Muscle layer of colon (tissue), 2 donors: ENCODE results near the gene SLA2.
"Not testable (repeated sequence)": the region's sequence is repeated elsewhere in the genome, so short reads cannot be mapped to it uniquely, and the experiment has no call there.

Experiments
- H3K27ac ChIP-seq: one replicate; pipeline ENCODE4 v1.7.0; 2013; ENCODE audit warnings: low read depth, mild to moderate bottlenecking, low read length, moderate library complexity
- H3K27me3 ChIP-seq, 2 donors: one replicate each; pipeline ENCODE4 v1.7.0; 2013; ENCODE audit warnings: low read length in 2 of 2, mild to moderate bottlenecking in 2 of 2; ENCODE audit not compliant: insufficient read depth in 2 of 2, control insufficient read depth in 1 of 2
- H3K36me3 ChIP-seq: one replicate; pipeline ENCODE4 v1.7.0; 2013; ENCODE audit warnings: mild to moderate bottlenecking, low read length; ENCODE audit not compliant: insufficient read depth
- H3K4me1 ChIP-seq: one replicate; pipeline ENCODE4 v1.7.0; 2013; ENCODE audit warnings: mild to moderate bottlenecking, low read length; ENCODE audit not compliant: insufficient read depth
- H3K4me3 ChIP-seq, 2 donors: one replicate each; pipeline ENCODE4 v1.7.0; 2013; ENCODE audit warnings: low read length in 2 of 2, low read depth in 1 of 2, mild to moderate bottlenecking in 1 of 2, moderate library complexity in 1 of 2
- H3K9ac ChIP-seq: one replicate; pipeline ENCODE4 v1.7.0; 2013; ENCODE audit warnings: low read length
- H3K9me3 ChIP-seq: one replicate; pipeline ENCODE4 v1.7.0; 2013; ENCODE audit warnings: mild to moderate bottlenecking, low read length
- donor health status: abdominal sarcoma.
- donor health status: Adenocarcinoma of cecum.

SLA2 gene, protein sequence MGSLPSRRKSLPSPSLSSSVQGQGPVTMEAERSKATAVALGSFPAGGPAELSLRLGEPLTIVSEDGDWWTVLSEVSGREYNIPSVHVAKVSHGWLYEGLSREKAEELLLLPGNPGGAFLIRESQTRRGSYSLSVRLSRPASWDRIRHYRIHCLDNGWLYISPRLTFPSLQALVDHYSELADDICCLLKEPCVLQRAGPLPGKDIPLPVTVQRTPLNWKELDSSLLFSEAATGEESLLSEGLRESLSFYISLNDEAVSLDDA

DNA sequence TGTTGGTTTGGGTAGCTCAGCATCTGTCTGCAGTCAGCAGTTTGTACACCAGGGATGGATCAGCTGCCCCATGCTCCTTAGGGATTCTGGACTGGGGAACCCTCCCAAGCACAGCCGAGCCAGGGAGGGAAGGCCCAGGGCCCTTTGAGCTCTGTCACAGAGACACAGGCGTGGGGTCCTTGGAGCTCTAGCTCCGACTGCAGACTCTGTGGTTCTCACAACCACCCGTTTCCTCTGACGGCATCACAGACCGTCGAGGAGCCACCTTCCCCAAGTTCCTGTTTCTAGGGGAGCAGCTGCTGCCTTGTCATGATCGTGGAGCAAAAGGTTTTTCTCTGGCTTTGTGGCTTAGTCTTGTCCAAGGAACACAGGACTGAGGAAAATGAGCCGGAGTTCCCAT is at the start of gene SLA2:
Gene SLA2, minus strand, starts transcription at position 199 of the 400 bp plus-strand sequence. CDS start 4,861 bp downstream, outside the sequence.
- no peaks in the 10 kb centered on the region for H3K9me3 ChIP-seq
- H3K27me3 ChIP-seq = no peaks in the 10 kb centered on the region
- H3K36me3 ChIP-seq = no peaks in the 10 kb centered on the region
- no peak within 1 kb of the TSS for H3K27ac ChIP-seq
- no peaks in the 10 kb centered on the region for H3K4me1 ChIP-seq
- no peak within 1 kb of the TSS for H3K4me3 ChIP-seq
- H3K9ac ChIP-seq = no peak within 1 kb of the TSS

DNA sequence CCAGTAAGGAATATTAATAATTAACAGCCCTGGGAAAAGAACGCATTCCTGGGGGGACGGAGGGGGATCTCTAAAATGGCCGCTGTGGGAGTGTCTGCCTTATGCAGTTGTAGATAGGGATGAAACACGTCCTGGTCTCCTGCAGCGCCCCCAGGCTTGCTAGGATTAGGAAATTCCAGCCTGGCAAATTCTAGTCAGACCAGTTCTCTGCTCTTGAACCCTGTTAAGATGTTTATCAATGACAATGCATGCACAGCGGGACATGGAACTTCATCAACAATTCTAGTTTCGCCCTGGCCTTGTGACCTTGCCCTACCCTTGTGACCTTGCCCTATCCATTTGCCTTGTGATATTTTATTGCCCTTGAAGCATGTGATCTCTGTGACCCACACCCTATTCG is 49.5 kb upstream of the SLA2 start:
- H3K4me3 ChIP-seq, H3K9ac ChIP-seq, H3K27me3 ChIP-seq, H3K4me1 ChIP-seq, H3K9me3 ChIP-seq, H3K36me3 ChIP-seq, H3K27ac ChIP-seq: not testable (repeated sequence)

DNA sequence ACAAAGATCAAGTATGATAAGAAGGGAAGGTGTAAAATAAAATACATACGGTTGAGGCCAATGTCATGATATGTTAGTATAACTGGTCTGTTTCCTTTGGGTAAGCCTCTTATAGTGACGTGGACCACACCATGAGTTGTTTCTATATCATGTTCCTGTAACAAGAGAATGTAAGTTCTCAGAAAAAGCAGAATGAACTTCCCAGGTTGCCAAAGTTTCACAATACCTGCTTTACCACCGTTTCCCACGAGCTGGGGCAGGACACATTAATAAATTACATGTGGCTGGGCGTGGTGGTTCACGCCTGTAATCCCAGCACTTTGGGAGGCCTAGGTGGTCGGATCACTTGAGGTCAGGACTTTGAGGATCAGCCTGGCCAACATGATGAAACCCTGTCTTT is 42.6 kb upstream of the SLA2 start:
- no peak overlapping the region for H3K9ac ChIP-seq
- no peaks in the 10 kb centered on the region for H3K9me3 ChIP-seq
- H3K4me3 ChIP-seq = no peak overlapping the region
- H3K27ac ChIP-seq = no peak overlapping the region
- peaks cover 12% of the 10 kb centered on the region for H3K36me3 ChIP-seq
- H3K27me3 ChIP-seq = no peaks in the 10 kb centered on the region
- no peaks in the 10 kb centered on the region for H3K4me1 ChIP-seq

DNA sequence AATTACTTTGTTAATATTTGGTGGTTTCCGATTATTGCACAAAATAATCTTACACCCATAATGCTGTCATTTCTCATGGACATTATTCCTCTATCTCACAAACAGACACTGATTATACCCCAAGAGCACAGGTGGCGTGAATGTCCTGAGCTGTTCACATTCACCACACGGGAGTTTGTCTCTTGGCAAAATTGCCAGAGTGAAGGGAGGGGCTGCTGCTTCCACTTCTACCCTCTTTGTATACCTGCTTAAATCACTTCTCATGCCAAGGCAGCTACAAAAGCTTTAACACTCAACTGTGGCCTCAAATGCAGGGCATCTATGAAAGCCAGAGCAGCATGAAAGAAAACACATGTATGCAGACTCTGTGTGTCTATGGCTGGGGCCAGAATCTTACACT is 41.9 kb upstream of the SLA2 start:
- Histone ChIP-seq H3K4me1 (no peaks in the 10 kb centered on the region), H3K27ac (no peak overlapping the region), H3K9me3 (no peaks in the 10 kb centered on the region), H3K36me3 (peaks cover 12% of the 10 kb centered on the region), H3K27me3 (no peaks in the 10 kb centered on the region), H3K4me3 (no peak overlapping the region), H3K9ac (no peak overlapping the region)

DNA sequence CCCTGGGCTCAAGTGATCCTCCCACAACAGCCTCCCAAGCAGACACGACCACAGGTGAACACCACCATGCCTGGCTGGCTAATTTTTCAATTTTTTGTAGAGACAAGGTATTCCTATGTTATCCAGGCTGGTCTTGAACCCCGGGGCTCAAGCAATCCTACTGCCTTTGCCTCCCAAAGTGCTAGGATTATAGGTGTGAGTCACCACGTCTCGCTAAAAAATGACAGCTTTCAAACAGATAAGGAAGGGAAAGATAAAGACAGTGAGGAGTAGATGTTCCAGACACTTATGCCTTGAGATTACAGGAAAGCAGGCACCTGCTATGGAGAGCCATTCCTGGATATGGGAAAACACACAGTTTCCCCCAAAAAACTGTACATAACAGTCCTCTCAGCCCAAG is 40.9 kb upstream of the SLA2 start:
- Histone ChIP-seq H3K9ac (no peak overlapping the region), H3K36me3 (peaks cover 12% of the 10 kb centered on the region), H3K4me3 (no peak overlapping the region), H3K27me3 (no peaks in the 10 kb centered on the region), H3K9me3 (no peaks in the 10 kb centered on the region), H3K27ac (no peak overlapping the region), H3K4me1 (no peaks in the 10 kb centered on the region)

DNA sequence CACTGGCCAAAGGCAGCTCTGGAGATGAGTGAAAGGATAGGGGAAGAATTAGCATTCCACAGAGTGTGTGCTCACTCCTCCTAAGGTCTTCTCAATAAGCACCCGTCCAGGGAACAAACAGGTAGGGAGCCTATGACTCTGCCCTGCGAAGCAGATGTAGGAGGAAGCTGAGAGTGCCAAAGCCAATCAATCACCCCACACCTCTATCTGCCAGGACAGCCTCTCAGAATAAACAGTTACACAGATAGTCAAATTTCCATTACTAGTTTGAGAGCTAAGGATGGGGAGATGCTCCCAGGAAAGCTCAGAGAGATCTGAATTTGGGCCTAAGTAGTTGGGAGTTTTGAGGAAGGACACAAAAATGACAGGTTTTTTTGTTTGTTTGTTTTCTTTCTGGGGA is 40.5 kb upstream of the SLA2 start:
- Histone ChIP-seq H3K9ac (no peak overlapping the region), H3K4me1 (no peaks in the 10 kb centered on the region), H3K9me3 (no peaks in the 10 kb centered on the region), H3K4me3 (no peak overlapping the region), H3K36me3 (peaks cover 12% of the 10 kb centered on the region), H3K27ac (no peak overlapping the region), H3K27me3 (no peaks in the 10 kb centered on the region)

DNA sequence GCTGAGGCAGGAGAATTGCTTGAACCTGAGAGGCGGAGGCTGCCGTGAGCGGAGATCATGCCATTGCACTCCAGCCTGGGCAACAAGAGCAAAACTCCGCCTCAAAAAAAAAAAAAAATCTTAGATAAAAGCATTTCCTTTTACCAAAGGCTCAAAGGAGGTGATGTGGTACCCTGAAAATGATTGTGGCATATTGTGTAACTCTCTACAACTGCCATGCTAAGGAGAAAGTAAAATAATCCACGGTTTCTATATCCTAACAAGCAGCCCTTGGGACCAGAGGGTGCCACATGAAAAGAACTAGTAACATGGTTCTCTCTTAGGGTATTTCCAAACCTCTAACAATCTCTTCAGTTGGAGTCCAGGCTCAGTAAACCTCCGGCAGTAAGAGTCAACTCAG is 38.8 kb upstream of the SLA2 start:
- peaks cover 12% of the 10 kb centered on the region for H3K36me3 ChIP-seq
- H3K9ac ChIP-seq = no peak overlapping the region
- H3K27ac ChIP-seq = no peak overlapping the region
- H3K9me3 ChIP-seq = no peaks in the 10 kb centered on the region
- no peak overlapping the region for H3K4me3 ChIP-seq
- H3K4me1 ChIP-seq = no peaks in the 10 kb centered on the region
- H3K27me3 ChIP-seq = no peaks in the 10 kb centered on the region

DNA sequence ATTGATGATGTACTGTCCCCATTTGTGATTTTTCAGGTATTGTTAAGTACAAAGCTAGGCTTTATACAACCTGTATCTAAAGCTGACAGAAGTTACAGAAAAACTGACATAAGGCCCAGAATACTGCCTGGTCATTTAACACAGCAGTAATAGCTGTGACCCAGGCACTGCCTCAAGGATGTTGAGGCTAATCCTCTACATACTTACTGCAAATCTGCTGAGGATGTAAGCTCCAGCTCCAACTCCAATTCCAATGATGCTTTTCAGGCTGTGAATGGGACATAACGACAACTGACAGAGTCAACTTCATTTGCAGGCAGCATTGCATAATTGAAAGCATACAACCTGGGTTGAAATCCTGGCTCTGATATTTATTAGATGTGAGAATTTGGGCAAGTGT is 36.3 kb upstream of the SLA2 start:
- no peak overlapping the region for H3K4me3 ChIP-seq
- H3K27ac ChIP-seq = no peak overlapping the region
- peaks cover 12% of the 10 kb centered on the region for H3K36me3 ChIP-seq
- no peaks in the 10 kb centered on the region for H3K9me3 ChIP-seq
- no peak overlapping the region for H3K9ac ChIP-seq
- no peaks in the 10 kb centered on the region for H3K4me1 ChIP-seq
- no peaks in the 10 kb centered on the region for H3K27me3 ChIP-seq

DNA sequence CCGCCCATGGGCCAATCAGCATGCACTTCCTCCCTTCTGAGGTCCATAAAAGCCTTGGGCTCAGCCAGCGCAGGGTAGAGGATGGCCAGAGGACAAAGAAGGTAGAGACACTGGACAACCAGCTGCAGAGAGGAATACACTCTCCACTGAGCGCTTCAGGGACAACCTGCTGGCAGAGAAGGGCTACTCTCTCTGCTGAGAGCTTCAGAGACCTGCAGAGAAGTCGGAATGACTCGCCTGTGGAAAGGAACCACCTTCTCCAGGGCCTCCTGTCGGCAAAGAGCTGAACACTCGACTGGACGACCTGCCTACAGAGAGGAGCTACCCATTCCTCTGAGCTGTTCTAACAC is 31.4 kb upstream of the SLA2 start:
- no peak overlapping the region for H3K9ac ChIP-seq
- H3K4me3 ChIP-seq = no peak overlapping the region
- H3K27ac ChIP-seq = no peak overlapping the region
- H3K27me3 ChIP-seq = no peaks in the 10 kb centered on the region
- peaks cover 10% of the 10 kb centered on the region for H3K36me3 ChIP-seq
- no peaks in the 10 kb centered on the region for H3K4me1 ChIP-seq
- no peaks in the 10 kb centered on the region for H3K9me3 ChIP-seq

DNA sequence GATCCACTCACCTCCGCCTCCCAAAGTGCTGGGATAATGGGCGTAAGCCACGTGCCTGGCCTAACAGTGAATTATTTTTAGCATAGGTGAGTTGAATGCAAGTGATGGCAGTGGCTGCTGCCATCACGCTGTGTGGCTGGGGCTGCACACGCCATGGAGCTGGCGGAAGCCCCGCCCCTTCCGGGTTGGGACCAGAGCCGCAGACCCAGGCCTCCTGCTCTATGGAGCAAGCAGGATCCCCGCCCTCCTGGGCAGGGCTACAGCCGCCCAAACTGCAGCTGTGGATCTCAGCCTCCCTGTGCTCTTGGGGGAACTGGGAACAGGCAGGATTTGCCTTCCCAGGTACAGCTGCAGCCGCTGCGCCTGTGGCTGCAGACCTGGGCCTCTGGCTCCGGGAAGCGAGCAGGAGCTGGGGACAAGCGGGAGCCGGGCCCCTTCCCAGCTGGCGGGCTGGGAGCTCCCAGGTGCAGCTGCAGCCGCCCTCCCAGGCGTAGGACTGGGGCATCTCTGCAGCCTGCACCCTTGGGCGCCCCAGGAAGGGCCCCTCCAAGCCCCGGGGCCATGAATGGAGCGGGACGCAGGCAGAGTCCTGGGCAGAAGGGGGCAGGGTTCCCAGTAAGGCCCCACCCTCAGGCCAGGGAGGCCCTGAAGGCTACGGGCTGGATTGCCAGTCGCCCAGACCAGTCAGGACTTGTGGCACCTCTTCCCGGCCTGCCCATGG is 30.9 kb upstream of the SLA2 start:
- H3K4me1 ChIP-seq = no peaks in the 10 kb centered on the region

DNA sequence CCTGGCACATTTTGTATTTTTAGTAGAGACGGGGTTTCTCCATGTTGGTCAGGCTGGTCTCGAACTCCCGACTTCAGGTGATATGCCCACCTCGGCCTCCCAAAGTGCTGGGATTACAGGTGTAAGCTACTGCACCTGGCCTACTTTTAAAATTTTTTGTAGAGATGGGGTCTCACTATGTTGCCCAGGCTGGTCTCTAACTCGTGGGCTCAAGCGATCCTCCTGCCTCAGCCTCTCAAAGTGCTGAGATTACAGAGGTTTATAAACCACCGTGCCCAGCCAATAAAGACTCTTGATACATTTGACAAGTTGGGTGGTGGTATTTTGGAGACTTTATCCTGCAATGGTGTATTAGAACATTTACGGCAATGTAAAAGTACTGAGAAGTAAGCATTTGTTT is 29.5 kb upstream of the SLA2 start:
- not testable (repeated sequence) for H3K9ac ChIP-seq, H3K9me3 ChIP-seq, H3K4me1 ChIP-seq, H3K27ac ChIP-seq, H3K4me3 ChIP-seq, H3K27me3 ChIP-seq
- peaks cover 13% of the 10 kb centered on the region for H3K36me3 ChIP-seq

More for the DNA sequence above, 30.9 kb upstream of the SLA2 start:
- Histone ChIP-seq H3K9me3 (no peaks in the 10 kb centered on the region), H3K9ac (no peak overlapping the region), H3K4me3 (no peak overlapping the region), H3K27me3 (no peaks in the 10 kb centered on the region), H3K36me3 (peaks cover 10% of the 10 kb centered on the region), H3K27ac (no peak overlapping the region)

DNA sequence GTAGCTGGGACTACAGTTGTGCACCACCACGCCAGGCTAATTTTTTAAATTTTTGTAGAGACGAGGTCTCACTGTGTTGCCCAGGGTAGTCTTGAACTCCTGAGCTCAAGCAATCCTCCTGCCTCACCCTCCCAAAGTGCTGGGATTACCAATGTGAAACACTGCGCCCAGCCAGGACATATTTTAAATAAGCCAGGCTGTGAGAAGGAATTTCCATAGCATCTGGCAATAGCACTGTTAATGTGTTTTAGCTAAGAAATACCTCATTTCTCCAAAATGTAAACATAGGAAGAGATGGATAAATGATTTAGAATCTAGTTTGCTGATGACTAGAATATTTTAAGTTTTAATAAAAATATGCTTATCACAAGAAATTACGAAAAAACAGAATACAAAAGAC is 27.0 kb upstream of the SLA2 start:
- H3K4me1 ChIP-seq = no peaks in the 10 kb centered on the region
- H3K9me3 ChIP-seq = no peaks in the 10 kb centered on the region

More for the DNA sequence above, 27.0 kb upstream of the SLA2 start:
- Histone ChIP-seq H3K27ac (no peak overlapping the region), H3K9ac (no peak overlapping the region), H3K4me3 (no peak overlapping the region), H3K36me3 (peaks cover 13% of the 10 kb centered on the region), H3K27me3 (no peaks in the 10 kb centered on the region)
